ENCODE results near the gene SRCAP. TPM values are rescaled to one million over a fixed set of nuclear protein-coding genes. Genes with fewer than 3 reads are reported as not detected.

The SRCAP gene
- total and polyA plus RNA-seq, 2 of the 8 experiments (the other 6 are each of a cell fraction or from before 2014, with no cell fraction given) = 5.5 to 54.3 TPM

- H2BK120ac ChIP-seq (replicated peaks; ENCODE audit: low read depth, low read length) = no peak overlapping the region
- H3K36me3 ChIP-seq (ENCODE audit: control insufficient read depth in 2 of 4, insufficient read depth in 4 of 4, low read length in 3 of 4) = peaks cover 5 to 28% (median 17%) of the 10 kb centered on the region in 4 experiments; a peak in 5 of 8 replicates
- 88% methylated on average over 20 of the region's 20 CpGs; no CpG with 5 or more reads in 1 of the 2 experiments for WGBS, 2 experiments (ENCODE audit: extremely low coverage in 1 of 2, insufficient coverage in 1 of 2, insufficient read length in 1 of 2, insufficient replicate concordance in 2 of 2, low coverage in 1 of 2, low lambda C conversion rate in 2 of 2, missing lambda C conversion rate in 1 of 2)
- CTCF ChIA-PET (ENCODE audit: partially characterized antibody) = no interaction called here
- H3K9ac ChIP-seq (replicated peaks in 1 of 4; ENCODE audit: extremely low read depth in 1 of 4, low read depth in 3 of 4, low read length in 3 of 4) = no peak overlapping the region; a peak in 1 of 7 replicates
- no peaks in the 10 kb centered on the region; a peak in 1 of 4 replicates for H3K79me2 ChIP-seq (ENCODE audit: control insufficient read depth in 1 of 2, insufficient read depth in 2 of 2, low read length in 2 of 2)
- H3K9me3 ChIP-seq (ENCODE audit: insufficient read depth in 2 of 2, low read depth in 1 of 2, low read length in 1 of 2) = no peaks in the 10 kb centered on the region
- peaks cover 3% of the 10 kb centered on the region; the same call in 1 of the 2 replicates for H3K79me1 ChIP-seq (ENCODE audit: low read depth, low read length)
- H3K4me3 ChIP-seq (ENCODE audit: extremely low read depth in 1 of 4, insufficient read depth in 2 of 4, low read depth in 3 of 4, low read length in 4 of 4) = no peak overlapping the region
- no peak overlapping the region for H2AFZ ChIP-seq (ENCODE audit: low read length)
- H2BK20ac ChIP-seq (ENCODE audit: low read length) = no peak overlapping the region
- DNase-seq (ENCODE audit: low read depth in 1 of 2, low spot score in 2 of 2) = no peak
- peaks cover 5% of the 10 kb centered on the region for H3K23me2 ChIP-seq (ENCODE audit: low read depth, low read length)
- H2AK5ac ChIP-seq (ENCODE audit: low read depth, low read length) = no peak overlapping the region
- no peak overlapping the region for H3K18ac ChIP-seq (ENCODE audit: extremely low read depth, low read length)
- H2BK15ac ChIP-seq (ENCODE audit: low read length) = no peak overlapping the region
- H3K23ac ChIP-seq (ENCODE audit: insufficient read length) = no peak overlapping the region
- H4K5ac ChIP-seq (ENCODE audit: insufficient read length, low read depth, low read length) = no peak overlapping the region
- no peak overlapping the region for H3K4ac ChIP-seq (replicated peaks; ENCODE audit: insufficient read length, low read depth, low read length)
- H4K8ac ChIP-seq (ENCODE audit: extremely low read depth, insufficient read depth, low read length) = no peak overlapping the region; the same call in 1 of the 2 replicates
- POLR2A ChIA-PET (ENCODE audit: partially characterized antibody) = interaction anchor here (0.7 to 9.0 kb wide), 8 partner anchors 6 to 38 kb away, joined by 3 to 92 read pairs (median 4); partner anchors contain the start of gene PHKG2
- no peak overlapping the region for H3K27ac ChIP-seq (ENCODE audit: low read depth, low read length)
- H3K56ac ChIP-seq (replicated peaks; ENCODE audit: insufficient read length, low read depth, low read length) = no peak overlapping the region
- H3K4me2 ChIP-seq (ENCODE audit: insufficient read depth in 1 of 2, low read depth in 2 of 2, low read length in 2 of 2) = no peak overlapping the region
- H3K14ac ChIP-seq (ENCODE audit: insufficient read length) = no peak overlapping the region
- no peak overlapping the region for H2BK5ac ChIP-seq (ENCODE audit: low read depth, low read length)
- FAIRE-seq = no peak
- H3K27me3 ChIP-seq (replicated peaks in 1 of 4; ENCODE audit: control insufficient read depth in 3 of 4, extremely low read depth in 1 of 4, insufficient read depth in 3 of 4, low read length in 3 of 4) = no peaks in the 10 kb centered on the region
- no peak overlapping the region for H4K91ac ChIP-seq (replicated peaks; ENCODE audit: insufficient read length, low read length)
- H4K20me1 ChIP-seq (replicated peaks in 1 of 2; ENCODE audit: control insufficient read depth in 1 of 2, insufficient read depth in 2 of 2, low read length in 2 of 2) = peaks cover 0 to 10% of the 10 kb centered on the region in 2 experiments
- H3K4me1 ChIP-seq (replicated peaks in 1 of 4; ENCODE audit: control insufficient read depth in 3 of 4, insufficient read depth in 4 of 4, low read length in 3 of 4) = peaks cover 0 to 3% (median 1%) of the 10 kb centered on the region in 4 experiments; a peak in 3 of 7 replicates
- no peak overlapping the region for H2BK12ac ChIP-seq (ENCODE audit: low read depth, low read length)
- TF ChIP-seq TEAD4 (IDR thresholded peaks at IDR 0.05; ENCODE audit: low read depth, low read length) (no peak), ASH2L (IDR thresholded peaks at IDR 0.05; ENCODE audit: low read length) (no peak), SIN3A (conservative IDR thresholded peaks at IDR 0.05 in 1 of 2, IDR thresholded peaks at IDR 0.05 in 1 of 2; ENCODE audit: low read depth in 1 of 2, low read length in 2 of 2) (no peak), SIX5 (IDR thresholded peaks at IDR 0.05; ENCODE audit: low read depth, low read length) (no peak), RFX5 (IDR thresholded peaks at IDR 0.05; ENCODE audit: borderline replicate concordance, low read depth, low read length) (no peak), POLR2AphosphoS5 (IDR thresholded peaks at IDR 0.05; ENCODE audit: low read depth, low read length) (no peak), POLR2A (IDR thresholded peaks at IDR 0.05; ENCODE audit: control extremely low read depth in 1 of 2, low read depth in 2 of 2, low read length in 2 of 2) (no peak), RBBP5 (IDR thresholded peaks at IDR 0.05; ENCODE audit: borderline replicate concordance, low read depth, low read length) (no peak), EP300 (IDR thresholded peaks at IDR 0.05; ENCODE audit: borderline replicate concordance in 1 of 2, low read depth in 2 of 2, low read length in 2 of 2) (no peak), TAF1 (IDR thresholded peaks at IDR 0.05; ENCODE audit: low read depth, low read length) (no peak), CBX8 (IDR thresholded peaks at IDR 0.05; ENCODE audit: borderline replicate concordance, low read depth, low read length) (no peak)
These were observed 57.2 kb downstream of the SRCAP start for GRCh38 chr16:30755955-30756780.

Data from H1 (cell line).